ENCODE measurements around the gene SLC2A2.

Gene SLC2A2

DNA sequence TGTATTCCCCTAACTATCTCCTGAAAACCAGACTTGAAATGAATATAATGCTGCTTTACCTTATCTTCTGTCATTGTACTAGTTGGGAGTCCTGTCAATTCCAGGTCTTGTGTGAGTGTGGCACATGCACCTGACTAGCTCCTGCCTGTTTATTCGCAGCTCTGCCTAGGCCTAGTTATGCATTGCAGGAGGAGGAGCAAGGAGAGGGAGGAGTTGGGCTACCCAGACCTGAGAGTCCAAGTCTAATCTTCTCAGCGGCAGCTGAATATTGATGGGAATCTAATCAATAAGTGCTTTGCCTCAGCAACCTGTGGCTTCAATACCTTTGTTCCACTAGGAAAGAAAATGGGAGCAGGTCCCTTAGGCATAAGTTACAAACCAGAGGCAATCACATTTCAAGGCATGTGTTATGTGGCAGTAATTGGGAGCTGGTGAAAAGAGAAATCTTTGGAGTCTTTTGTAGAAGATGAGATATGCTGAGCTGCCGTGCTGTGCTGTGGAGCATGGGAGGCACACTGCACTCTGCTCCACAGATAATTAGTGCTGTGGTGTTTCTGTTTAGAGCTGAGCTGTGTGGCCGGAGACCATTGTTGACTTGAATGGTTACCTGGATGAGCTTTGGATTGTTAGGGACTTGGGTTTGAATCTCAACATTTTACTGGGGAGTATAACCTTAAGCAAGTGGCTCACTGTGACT is at the start of gene SLC2A2:
TSS of gene SLC2A2 (minus strand) at position 124 of the 697 bp plus-strand sequence. CDS start at position 74, 50 bp downstream.
- no peak for DNase-seq (ENCODE audit: low read depth)

GRCh38 chr3:171072432-171072831 is 45.9 kb upstream of the SLC2A2 start:
- no peak for DNase-seq (ENCODE audit: low read depth)

DNA sequence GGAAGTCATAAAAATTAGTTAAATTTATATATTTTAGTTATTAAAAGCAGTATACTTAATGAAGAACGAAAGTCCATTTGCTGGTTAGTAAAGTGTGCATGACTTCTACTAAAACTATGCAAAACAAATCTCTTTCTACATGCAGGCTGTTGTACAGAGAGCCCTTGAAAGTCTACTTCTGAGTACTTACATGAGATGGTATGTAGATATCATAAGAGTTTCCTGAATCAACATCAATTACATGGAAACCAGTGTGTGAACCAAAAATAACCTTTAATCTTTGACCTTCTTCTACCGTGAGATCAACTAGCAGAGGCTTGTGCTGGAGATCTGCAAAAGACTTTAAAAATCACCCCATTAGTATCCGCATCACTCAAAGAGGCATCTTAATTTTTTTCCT is 42.1 kb upstream of the SLC2A2 start:
- DNase-seq (ENCODE audit: low read depth) = peak; percentile 38

DNA sequence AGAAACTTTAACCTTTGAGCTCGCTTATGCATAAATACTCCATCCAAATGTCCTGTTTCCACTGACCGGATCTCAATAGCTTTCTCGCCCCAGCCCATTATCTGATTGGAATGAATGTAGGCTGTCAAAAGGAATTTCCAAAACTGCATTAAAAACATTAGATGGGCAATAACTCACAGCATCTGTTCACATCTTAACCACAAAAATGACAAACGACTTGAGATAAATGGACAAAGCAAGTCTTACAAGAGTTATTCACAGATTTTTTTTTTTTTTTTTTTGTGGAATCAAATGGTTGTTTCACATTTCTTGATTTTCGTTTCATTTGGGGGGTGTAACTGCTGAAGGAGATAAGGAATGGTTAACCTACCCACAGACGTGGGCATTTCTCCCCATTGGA is 39.7 kb upstream of the SLC2A2 start:
- DNase-seq (ENCODE audit: low read depth) = no peak

DNA sequence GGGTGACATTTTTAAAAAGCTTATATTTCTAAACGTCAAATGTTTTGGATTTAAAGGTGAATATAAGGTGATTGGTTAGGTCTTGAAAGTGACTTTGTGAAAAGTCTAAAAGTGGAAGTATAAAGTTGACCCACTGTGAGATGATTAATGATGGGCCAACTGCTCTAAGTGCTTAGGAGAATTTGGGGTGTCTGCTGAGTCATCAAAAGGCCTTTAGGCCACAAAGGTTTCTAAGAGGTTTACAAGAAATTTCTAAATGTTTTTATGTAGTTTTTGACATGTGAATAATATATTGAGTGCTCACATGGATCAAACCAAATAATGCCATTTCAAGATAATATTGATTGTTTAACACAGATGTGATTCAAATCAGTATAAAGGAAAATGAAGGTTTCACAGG is 39.2 kb upstream of the SLC2A2 start:
- DNase-seq (ENCODE audit: low read depth) = no peak

- peak; percentile 43 for DNase-seq (ENCODE audit: low read depth)
Measured at GRCh38 chr3:171064461-171064860, 37.9 kb upstream of the SLC2A2 start.

GRCh38 chr3:171061749-171062148 is 35.2 kb upstream of the SLC2A2 start:
- no peak for DNase-seq (ENCODE audit: low read depth)

- no peak for DNase-seq (ENCODE audit: low read depth)
Measured at GRCh38 chr3:171059978-171060377, 33.5 kb upstream of the SLC2A2 start.

GRCh38 chr3:171058873-171059603 is 32.5 kb upstream of the SLC2A2 start:
- no peak for DNase-seq (ENCODE audit: low read depth)

- DNase-seq (ENCODE audit: low read depth) = peak; percentile 57
Measured at GRCh38 chr3:171058058-171058457, 31.5 kb upstream of the SLC2A2 start.

GRCh38 chr3:171057072-171057471 is 30.6 kb upstream of the SLC2A2 start:
- no peak for DNase-seq (ENCODE audit: low read depth)

DNA sequence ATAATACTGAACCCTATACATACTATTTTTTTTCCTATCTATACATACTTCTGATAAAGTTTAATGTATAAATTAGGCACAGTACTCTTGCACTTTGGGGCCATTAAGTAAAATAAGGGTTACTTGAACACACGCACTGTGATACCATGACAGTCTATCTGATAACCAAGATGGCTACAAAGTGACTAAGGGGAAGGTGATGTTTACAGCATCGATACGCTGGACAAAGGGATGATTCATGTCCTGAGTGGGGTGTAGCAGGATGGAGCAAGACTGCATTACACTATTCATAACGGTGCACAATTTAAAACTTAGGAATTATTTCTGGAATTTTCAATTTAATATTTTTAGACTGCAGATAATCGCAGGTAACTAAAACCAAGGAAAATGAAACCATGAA is 30.0 kb upstream of the SLC2A2 start:
- DNase-seq (ENCODE audit: low read depth) = peak; percentile 54

DNA sequence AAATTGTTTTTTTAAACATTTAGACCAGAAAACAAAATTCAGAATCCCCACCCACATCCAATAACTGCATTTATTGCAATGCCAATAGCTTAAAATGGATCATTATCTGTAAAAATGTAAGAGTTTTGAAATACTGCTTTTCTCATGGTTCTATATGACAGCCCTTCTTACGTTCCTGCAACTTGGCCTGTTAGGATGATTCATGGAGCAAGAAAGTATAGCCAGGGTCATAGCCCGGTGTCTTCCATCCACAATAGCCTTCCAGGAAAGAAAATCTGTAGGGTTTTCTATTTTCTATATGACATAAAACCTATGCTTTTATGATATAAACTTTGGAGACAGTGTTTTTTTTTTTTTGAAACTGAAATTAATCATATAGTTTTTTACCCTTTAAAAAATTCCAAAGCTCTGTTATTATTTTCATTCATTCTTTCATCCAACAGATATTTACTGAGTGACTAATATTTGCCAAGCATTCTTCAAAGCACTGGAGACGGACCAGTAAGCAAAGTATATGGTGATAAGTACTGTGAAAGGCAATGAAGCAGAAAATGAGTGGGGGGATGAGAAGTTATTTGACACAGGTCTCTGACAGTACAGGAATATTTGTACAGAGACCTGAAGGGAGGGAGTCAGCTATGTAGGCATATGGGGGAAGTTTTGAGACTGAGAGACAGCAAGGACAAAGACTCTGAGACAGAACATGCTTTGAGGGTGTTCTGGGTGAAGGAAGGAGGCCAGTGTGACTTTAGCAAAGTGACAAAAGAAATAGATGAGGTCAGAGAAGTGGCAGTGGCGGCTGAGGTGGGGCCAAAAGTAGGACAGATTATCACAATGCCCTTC is 29.0 kb upstream of the SLC2A2 start:
- peak; percentile 63 for DNase-seq (ENCODE audit: low read depth)

DNA sequence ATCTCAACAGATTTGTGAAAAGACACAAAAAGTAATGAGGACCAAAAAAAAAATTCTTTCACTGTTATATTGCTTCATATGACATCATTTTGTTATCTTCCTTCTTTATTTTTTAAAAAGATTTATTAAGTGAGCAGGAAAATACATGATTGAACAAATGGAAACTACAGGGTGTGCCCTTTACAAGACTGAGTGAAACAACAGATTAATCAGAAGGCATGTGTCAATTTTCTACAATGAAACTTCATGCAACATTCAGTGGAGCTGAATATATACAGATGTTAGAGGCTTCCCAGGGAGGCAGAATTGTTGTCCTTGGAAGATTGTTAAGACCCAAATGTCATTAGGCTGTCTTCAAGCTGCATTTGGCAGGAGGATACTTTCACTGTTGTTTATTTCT is 28.4 kb upstream of the SLC2A2 start:
- DNase-seq (ENCODE audit: low read depth) = no peak

DNA sequence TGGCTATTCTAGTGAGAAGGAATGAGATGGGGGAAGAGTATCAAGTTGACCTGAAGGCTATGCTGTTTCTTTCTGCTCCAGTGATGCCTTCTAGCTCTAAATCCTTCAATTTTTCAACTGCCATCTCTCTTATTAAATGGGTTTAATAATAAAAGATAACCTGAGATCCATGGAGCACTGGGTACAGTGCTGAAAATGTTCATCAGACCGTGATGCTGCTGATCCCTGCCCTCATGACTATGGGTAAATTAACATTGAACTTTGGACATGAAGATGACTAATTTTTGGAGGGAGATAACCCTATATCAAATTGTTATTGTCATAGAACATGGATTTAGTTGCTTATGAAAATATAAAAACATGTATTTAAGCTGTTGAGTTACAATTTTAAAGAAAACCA is 27.7 kb upstream of the SLC2A2 start:
- no peak for DNase-seq (ENCODE audit: low read depth)

- peak; percentile 74 for DNase-seq (ENCODE audit: low read depth)
Measured at GRCh38 chr3:171049861-171050444, 23.4 kb upstream of the SLC2A2 start.

DNA sequence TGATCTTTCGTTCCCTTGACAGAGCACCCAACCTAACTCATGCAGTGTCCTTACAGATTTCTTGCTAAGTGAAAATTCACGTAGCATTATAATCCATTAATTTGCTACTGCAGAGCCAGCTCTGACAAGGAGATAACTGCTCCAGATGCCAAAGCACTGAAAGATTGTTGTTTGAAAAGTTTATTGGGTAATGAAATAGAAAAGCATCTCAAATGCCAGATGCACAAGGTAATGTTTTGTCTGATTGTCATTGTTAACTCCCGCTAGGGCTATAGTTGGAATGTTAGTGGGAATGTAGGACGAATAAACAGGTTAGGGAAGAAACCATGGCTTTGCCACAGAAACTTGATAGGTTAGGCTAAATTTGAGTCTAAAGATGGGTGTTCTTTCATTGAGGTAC is 20.2 kb upstream of the SLC2A2 start:
- no peak for DNase-seq (ENCODE audit: low read depth)

- peak; percentile 87 for DNase-seq (ENCODE audit: low read depth)
Measured at GRCh38 chr3:171044835-171045793, 18.6 kb upstream of the SLC2A2 start.

- no peak for DNase-seq (ENCODE audit: low read depth)
Measured at GRCh38 chr3:171044384-171044783, 17.9 kb upstream of the SLC2A2 start.

- DNase-seq (ENCODE audit: low read depth) = no peak
Measured at GRCh38 chr3:171039674-171040073, 13.2 kb upstream of the SLC2A2 start.

DNA sequence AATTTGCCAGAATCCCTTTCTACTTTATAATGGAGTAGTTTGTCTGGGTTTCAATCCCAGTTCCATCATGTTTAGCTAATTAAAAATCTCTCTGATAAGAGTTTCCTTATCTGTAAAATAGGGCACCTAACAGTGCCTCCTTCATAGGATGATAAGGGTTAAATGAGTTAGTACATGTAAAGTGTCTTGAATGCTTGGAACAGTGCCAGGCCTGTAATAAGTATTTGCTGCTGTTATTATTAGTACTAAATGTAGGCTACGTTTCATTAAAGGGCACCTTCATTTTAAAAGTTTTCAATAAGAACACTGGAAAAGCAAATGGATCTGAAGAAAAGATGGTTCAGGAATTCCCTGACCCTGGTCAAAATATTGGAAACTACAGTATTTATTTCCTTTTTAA is 11.8 kb upstream of the SLC2A2 start:
- no peak for DNase-seq (ENCODE audit: low read depth)

Measured in EH (cell line).